Naive thymus-derived CD8-positive, alpha-beta T cell (primary cell): ENCODE results near the gene PTPRZ1. TPM values are rescaled to one million over a fixed set of nuclear protein-coding genes. Genes with fewer than 3 reads are reported as not detected.

Experiments used
- ATAC-seq, 2 donors: fragments of 150-1000 bp; cut with Tn5 transposase in 1 of 2; sonication (Bioruptor Pico), chemical (Tn5 transposase) in 1 of 2; 1 replicate in 1 of 2; 2 replicates in 1 of 2; pipeline ENCODE4 v1.10.0; 2021; ENCODE audit warnings: mild to moderate bottlenecking in 2 of 2, moderate library complexity in 2 of 2
- POLR2A ChIA-PET: fragments of 350-600 bp; sonication (Branson Sonifier 250); formaldehyde crosslinking; loops from one replicate; lab custom pipeline; 2021; ENCODE audit warnings: antibody characterized with exemption; lab: Charles Lee
- DNase-seq, 10 donors: peaks; one replicate each; pipeline versions ENCODE4 v3.0.0 to v3.0.0-alpha.2; 2020 to 2022
- H3K27ac Mint-ChIP-seq, 10 donors: one replicate each; pipeline ENCODE4 v1.8.0; 2020 to 2022; ENCODE audit warnings: mild to moderate bottlenecking in 10 of 10, mixed read lengths in 10 of 10, moderate library complexity in 4 of 10, inconsistent platforms in 1 of 10
- H3K27me3 Mint-ChIP-seq, 5 donors: one replicate each; pipeline ENCODE4 v1.8.0; 2021 to 2022; ENCODE audit warnings: mixed read lengths in 5 of 5
- H3K36me3 Mint-ChIP-seq, 3 donors: one replicate each; pipeline ENCODE4 v1.8.0; 2020 to 2022; ENCODE audit warnings: mixed read lengths in 3 of 3, mild to moderate bottlenecking in 2 of 3, inconsistent platforms in 1 of 3
- H3K4me1 Mint-ChIP-seq, 4 donors: one replicate each; pipeline ENCODE4 v1.8.0; 2021 to 2022; ENCODE audit warnings: mixed read lengths in 4 of 4
- H3K4me3 Mint-ChIP-seq, 10 donors: one replicate each; pipeline ENCODE4 v1.8.0; 2020 to 2022; ENCODE audit warnings: mild to moderate bottlenecking in 10 of 10, mixed read lengths in 10 of 10, moderate library complexity in 6 of 10, inconsistent platforms in 1 of 10
- H3K9me3 Mint-ChIP-seq, 9 donors: one replicate each; pipeline ENCODE4 v1.8.0; 2020 to 2022; ENCODE audit warnings: mixed read lengths in 9 of 9, mild to moderate bottlenecking in 3 of 9, inconsistent platforms in 1 of 9, moderate library complexity in 1 of 9
- polyA plus RNA-seq, 3 donors: library from polyadenylated mRNA; unstranded; fragments of 300-500 nt; fragmentation: Illumina TruSeq; gene quantifications; one replicate each; pipeline ENCODE4 v1.2.3, GENCODE V29; 2021
- total RNA-seq, 8 experiments: library from RNA in 2 of 8; stranded (reverse) in 2 of 8; gene quantifications; one replicate each; pipeline ENCODE4 v1.2.3 and lab custom pipeline; 2021 to 2026

The PTPRZ1 gene
- total and polyA plus RNA-seq, 5 experiments from 2014 or later: not detected

DNA sequence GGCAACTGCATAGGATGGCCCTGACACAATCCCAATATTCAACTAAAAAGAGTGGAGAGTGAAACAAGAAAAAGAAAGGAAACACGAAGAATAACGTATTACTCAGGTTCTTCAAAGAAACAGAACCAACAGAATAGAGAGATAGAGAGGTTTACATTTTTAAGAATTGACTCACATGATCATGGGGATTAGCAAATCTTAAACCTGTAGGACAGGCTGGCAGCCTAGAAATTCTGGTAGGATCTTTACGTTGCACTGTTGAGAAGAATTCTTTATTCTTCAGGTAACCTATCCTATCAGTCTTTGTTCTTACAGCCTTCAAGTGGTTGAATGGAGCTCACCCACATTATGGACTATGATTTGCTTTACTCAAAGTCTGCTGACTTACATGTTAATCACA, 167.2 kb downstream of the PTPRZ1 start:
- H3K27ac Mint-ChIP-seq: no peak overlapping the region
- DNase-seq (no peak), ATAC-seq (no peak)
- POLR2A ChIA-PET: no interaction called here
- no peak overlapping the region for H3K4me3 Mint-ChIP-seq
- H3K4me1 Mint-ChIP-seq: no peaks in the 10 kb centered on the region
- peaks cover 0 to 1% (median 0%) of the 10 kb centered on the region in 9 donors for H3K9me3 Mint-ChIP-seq
- H3K36me3 Mint-ChIP-seq: no peaks in the 10 kb centered on the region
- peaks cover 0 to 1% (median 0%) of the 10 kb centered on the region in 5 donors for H3K27me3 Mint-ChIP-seq

- peaks cover 0 to 11% (median 1%) of the 10 kb centered on the region in 9 donors for H3K9me3 Mint-ChIP-seq
- peaks cover 0 to 10% (median 4%) of the 10 kb centered on the region in 5 donors for H3K27me3 Mint-ChIP-seq
- DNase-seq (no peak), ATAC-seq (no peak)
- H3K4me1 Mint-ChIP-seq: no peaks in the 10 kb centered on the region
- H3K27ac Mint-ChIP-seq: no peak overlapping the region
- no peaks in the 10 kb centered on the region for H3K36me3 Mint-ChIP-seq
- no peak overlapping the region for H3K4me3 Mint-ChIP-seq
- POLR2A ChIA-PET: no interaction called here
These were observed 173.4 kb downstream of the PTPRZ1 start for GRCh38 chr7:122046402-122046801.

- Mint-ChIP-seq H3K4me3 (no peak overlapping the region), H3K27ac (no peak overlapping the region), H3K4me1 (no peaks in the 10 kb centered on the region), H3K36me3 (no peaks in the 10 kb centered on the region), H3K27me3 (peaks cover 0 to 3% (median 0%) of the 10 kb centered on the region in 5 donors), H3K9me3 (no peaks in the 10 kb centered on the region)
- POLR2A ChIA-PET: no interaction called here
- ATAC-seq (no peak), DNase-seq (no peak)
These were observed 181.4 kb downstream of the PTPRZ1 start for GRCh38 chr7:122054393-122054792.

DNA sequence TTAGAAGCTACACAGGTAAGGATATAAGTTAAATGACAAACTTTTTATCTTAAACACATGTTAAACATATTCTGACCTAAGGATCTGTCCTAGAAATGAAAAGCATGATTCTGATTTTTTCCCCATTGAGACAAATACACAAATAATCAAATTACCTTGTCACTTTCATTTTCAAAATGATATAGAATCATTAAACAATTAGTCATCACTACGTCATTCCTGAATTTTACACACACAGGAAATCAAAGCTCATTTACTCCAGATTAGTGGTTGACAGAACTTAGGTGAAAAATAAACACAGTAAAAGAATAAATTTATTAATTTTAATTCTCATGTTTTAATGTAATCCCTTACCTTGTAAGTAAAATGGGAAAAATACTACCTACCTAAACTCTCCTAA, 182.1 kb downstream of the PTPRZ1 start:
- POLR2A ChIA-PET: no interaction called here
- DNase-seq (no peak), ATAC-seq (no peak)
- H3K27me3 Mint-ChIP-seq: peaks cover 0 to 3% (median 0%) of the 10 kb centered on the region in 5 donors
- no peaks in the 10 kb centered on the region for H3K9me3 Mint-ChIP-seq
- H3K36me3 Mint-ChIP-seq: no peaks in the 10 kb centered on the region
- no peaks in the 10 kb centered on the region for H3K4me1 Mint-ChIP-seq
- H3K27ac Mint-ChIP-seq: no peak overlapping the region
- no peak overlapping the region for H3K4me3 Mint-ChIP-seq

- H3K27me3 Mint-ChIP-seq: no peaks in the 10 kb centered on the region
- POLR2A ChIA-PET: no interaction called here
- H3K36me3 Mint-ChIP-seq: no peaks in the 10 kb centered on the region
- ATAC-seq (no peak), DNase-seq (no peak)
- no peak overlapping the region for H3K4me3 Mint-ChIP-seq
- no peaks in the 10 kb centered on the region for H3K4me1 Mint-ChIP-seq
- H3K27ac Mint-ChIP-seq: no peak overlapping the region
- H3K9me3 Mint-ChIP-seq: no peaks in the 10 kb centered on the region
These were observed 184.0 kb downstream of the PTPRZ1 start for GRCh38 chr7:122056977-122057376.

- POLR2A ChIA-PET: no interaction called here
- Mint-ChIP-seq H3K4me3 (no peak overlapping the region), H3K9me3 (peaks cover 0 to 2% (median 0%) of the 10 kb centered on the region in 9 donors), H3K36me3 (no peaks in the 10 kb centered on the region), H3K27ac (no peak overlapping the region), H3K4me1 (no peaks in the 10 kb centered on the region), H3K27me3 (no peaks in the 10 kb centered on the region)
- DNase-seq (no peak), ATAC-seq (no peak)
These were observed 186.6 kb downstream of the PTPRZ1 start for GRCh38 chr7:122059542-122059941.

GRCh38 chr7:122063146-122063545, 190.2 kb downstream of the PTPRZ1 start:
- no peaks in the 10 kb centered on the region for H3K4me1 Mint-ChIP-seq
- H3K36me3 Mint-ChIP-seq: no peaks in the 10 kb centered on the region
- POLR2A ChIA-PET: no interaction called here
- peaks cover 0 to 5% (median 0%) of the 10 kb centered on the region in 9 donors for H3K9me3 Mint-ChIP-seq
- DNase-seq: no peak
- no peak for ATAC-seq
- H3K4me3 Mint-ChIP-seq: no peak overlapping the region
- H3K27ac Mint-ChIP-seq: no peak overlapping the region
- no peaks in the 10 kb centered on the region for H3K27me3 Mint-ChIP-seq

GRCh38 chr7:122064971-122065370, 192.0 kb downstream of the PTPRZ1 start:
- Mint-ChIP-seq H3K9me3 (peaks cover 0 to 11% (median 0%) of the 10 kb centered on the region in 9 donors), H3K27me3 (no peaks in the 10 kb centered on the region), H3K4me1 (no peaks in the 10 kb centered on the region), H3K27ac (no peak overlapping the region), H3K36me3 (no peaks in the 10 kb centered on the region), H3K4me3 (no peak overlapping the region)
- DNase-seq (no peak), ATAC-seq (no peak)
- POLR2A ChIA-PET: no interaction called here

- no peak for ATAC-seq
- Mint-ChIP-seq H3K27ac (no peak overlapping the region), H3K9me3 (peaks cover 0 to 15% (median 0%) of the 10 kb centered on the region in 9 donors), H3K27me3 (no peaks in the 10 kb centered on the region), H3K4me3 (no peak overlapping the region), H3K4me1 (no peaks in the 10 kb centered on the region), H3K36me3 (no peaks in the 10 kb centered on the region)
- no peak for DNase-seq
- POLR2A ChIA-PET: no interaction called here
These were observed 194.1 kb downstream of the PTPRZ1 start for GRCh38 chr7:122067077-122067476.

DNA sequence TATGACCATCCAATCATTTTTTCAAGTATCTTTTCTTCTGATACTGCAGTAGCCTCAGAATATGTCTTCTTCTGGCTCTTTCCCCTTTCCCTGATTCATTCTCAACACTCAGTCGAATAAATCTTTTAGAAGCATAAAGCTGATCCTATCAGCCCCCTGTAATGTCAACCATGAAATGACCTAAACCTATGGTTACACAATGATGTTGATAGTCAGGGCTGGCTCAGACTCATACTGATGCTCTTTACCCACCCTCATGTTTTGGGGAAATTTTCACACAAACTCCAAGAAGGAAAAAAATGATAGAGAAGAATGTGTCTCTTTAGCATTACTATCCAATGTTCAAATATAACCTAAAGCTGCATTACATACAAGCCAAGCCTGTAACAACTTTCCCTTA, 195.1 kb downstream of the PTPRZ1 start:
- Mint-ChIP-seq H3K9me3 (peaks cover 0 to 15% (median 0%) of the 10 kb centered on the region in 9 donors), H3K36me3 (no peaks in the 10 kb centered on the region), H3K27ac (no peak overlapping the region), H3K4me1 (no peaks in the 10 kb centered on the region), H3K27me3 (no peaks in the 10 kb centered on the region), H3K4me3 (no peak overlapping the region)
- POLR2A ChIA-PET: no interaction called here
- no peak for DNase-seq
- ATAC-seq: no peak

DNA sequence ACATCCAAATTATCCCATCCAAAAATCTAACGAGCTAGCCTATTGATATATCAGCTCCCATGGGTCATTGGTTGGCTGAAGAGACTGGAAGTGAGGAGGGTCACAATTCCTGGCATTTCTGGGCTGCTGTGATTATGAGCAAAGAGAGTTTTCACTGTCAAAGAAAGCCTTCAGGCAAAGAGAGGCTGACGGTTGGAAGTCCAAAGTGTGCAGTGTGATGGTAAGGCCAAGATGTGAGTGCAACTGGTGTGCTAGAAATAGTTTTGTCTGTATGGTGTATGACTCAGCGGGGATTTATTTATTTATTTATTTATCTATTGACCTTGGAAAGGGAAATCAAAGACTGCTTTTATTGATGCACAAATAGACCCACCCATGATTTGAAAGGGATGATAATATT, 196.0 kb downstream of the PTPRZ1 start:
- Mint-ChIP-seq H3K4me3 (no peak overlapping the region), H3K27me3 (no peaks in the 10 kb centered on the region), H3K4me1 (no peaks in the 10 kb centered on the region), H3K9me3 (peaks cover 0 to 15% (median 0%) of the 10 kb centered on the region in 9 donors), H3K27ac (no peak overlapping the region), H3K36me3 (no peaks in the 10 kb centered on the region)
- POLR2A ChIA-PET: no interaction called here
- no peak for ATAC-seq
- no peak for DNase-seq

GRCh38 chr7:122070062-122070461, 197.1 kb downstream of the PTPRZ1 start:
- no peaks in the 10 kb centered on the region for H3K36me3 Mint-ChIP-seq
- no peak overlapping the region for H3K27ac Mint-ChIP-seq
- POLR2A ChIA-PET: no interaction called here
- H3K4me3 Mint-ChIP-seq: no peak overlapping the region
- H3K4me1 Mint-ChIP-seq: no peaks in the 10 kb centered on the region
- peaks cover 0 to 15% (median 0%) of the 10 kb centered on the region in 9 donors for H3K9me3 Mint-ChIP-seq
- DNase-seq (no peak), ATAC-seq (no peak)
- no peaks in the 10 kb centered on the region for H3K27me3 Mint-ChIP-seq

- Mint-ChIP-seq H3K36me3 (peaks cover 0 to 3% (median 2%) of the 10 kb centered on the region in 3 donors), H3K27me3 (no peaks in the 10 kb centered on the region), H3K27ac (no peak overlapping the region), H3K4me1 (no peaks in the 10 kb centered on the region), H3K4me3 (no peak overlapping the region), H3K9me3 (peaks cover 0 to 15% (median 2%) of the 10 kb centered on the region in 9 donors)
- DNase-seq (no peak), ATAC-seq (no peak)
- POLR2A ChIA-PET: no interaction called here
These were observed 197.9 kb downstream of the PTPRZ1 start for GRCh38 chr7:122070834-122071233.

- peaks cover 0 to 17% (median 6%) of the 10 kb centered on the region in 3 donors for H3K36me3 Mint-ChIP-seq
- no peaks in the 10 kb centered on the region for H3K27me3 Mint-ChIP-seq
- POLR2A ChIA-PET: no interaction called here
- H3K4me1 Mint-ChIP-seq: no peaks in the 10 kb centered on the region
- no peak for ATAC-seq
- peaks cover 0 to 15% (median 2%) of the 10 kb centered on the region in 9 donors for H3K9me3 Mint-ChIP-seq
- H3K27ac Mint-ChIP-seq: no peak overlapping the region
- no peak for DNase-seq
- H3K4me3 Mint-ChIP-seq: no peak overlapping the region
These were observed 199.3 kb downstream of the PTPRZ1 start for GRCh38 chr7:122072272-122072671.
